Stimulated activated CD4-positive, alpha-beta T cell treated with anti-CD3 and anti-CD28 coated beads, Interleukin-1b, Interleukin-23, amount 100 ng/mL, for 24 hours (primary cell): ENCODE measurements around the gene CERS5.
A peak's percentile ranks its signal among the peaks of the same experiment; 100 is the strongest.

Experiments used
- DNase-seq, 4 experiments: peaks; one replicate each; pipeline ENCODE4 v3.0.0-alpha.2; 2020; ENCODE audit warnings: low read depth in 4 of 4, low spot score in 1 of 4

Gene CERS5, protein sequence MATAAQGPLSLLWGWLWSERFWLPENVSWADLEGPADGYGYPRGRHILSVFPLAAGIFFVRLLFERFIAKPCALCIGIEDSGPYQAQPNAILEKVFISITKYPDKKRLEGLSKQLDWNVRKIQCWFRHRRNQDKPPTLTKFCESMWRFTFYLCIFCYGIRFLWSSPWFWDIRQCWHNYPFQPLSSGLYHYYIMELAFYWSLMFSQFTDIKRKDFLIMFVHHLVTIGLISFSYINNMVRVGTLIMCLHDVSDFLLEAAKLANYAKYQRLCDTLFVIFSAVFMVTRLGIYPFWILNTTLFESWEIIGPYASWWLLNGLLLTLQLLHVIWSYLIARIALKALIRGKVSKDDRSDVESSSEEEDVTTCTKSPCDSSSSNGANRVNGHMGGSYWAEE

DNA sequence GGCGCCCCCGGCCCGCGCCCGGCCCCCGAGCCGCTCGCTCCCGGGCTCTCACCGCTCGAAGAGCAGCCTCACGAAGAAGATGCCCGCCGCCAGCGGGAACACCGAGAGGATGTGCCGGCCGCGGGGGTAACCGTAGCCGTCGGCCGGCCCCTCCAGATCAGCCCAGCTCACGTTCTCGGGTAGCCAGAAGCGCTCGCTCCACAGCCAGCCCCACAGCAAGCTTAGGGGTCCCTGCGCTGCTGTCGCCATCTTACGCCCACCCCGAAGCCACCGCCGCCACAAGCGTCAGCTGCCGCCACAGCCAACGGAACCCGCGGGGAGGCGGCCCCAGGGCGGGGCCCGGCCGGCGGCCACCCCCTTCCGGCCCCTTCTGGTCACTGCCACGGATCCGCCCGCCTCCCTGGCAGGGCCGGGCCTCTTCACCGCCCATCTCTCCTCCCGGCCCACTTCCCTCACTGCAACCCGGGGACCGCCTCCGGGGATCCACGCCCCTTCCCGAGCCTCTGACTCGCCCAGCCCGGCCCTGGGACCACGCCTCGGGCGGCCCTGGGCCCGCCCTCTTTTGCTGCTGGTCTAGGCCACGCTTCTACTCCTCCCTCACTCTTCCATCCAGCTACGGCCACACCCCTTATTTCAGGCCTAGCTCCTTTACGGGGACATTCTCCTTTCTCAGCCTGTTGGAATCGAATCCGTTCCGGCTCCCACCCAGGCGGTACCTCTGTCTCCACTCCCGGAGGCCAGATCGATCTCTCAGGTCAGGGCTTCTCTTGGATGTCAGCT, at the start of gene CERS5:
CERS5 (minus strand) TSS at position 321 of the 780 bp plus-strand sequence; CDS start at position 249, 72 bp downstream.
- peak; percentile 83 to 99 (median 90) for DNase-seq

DNA sequence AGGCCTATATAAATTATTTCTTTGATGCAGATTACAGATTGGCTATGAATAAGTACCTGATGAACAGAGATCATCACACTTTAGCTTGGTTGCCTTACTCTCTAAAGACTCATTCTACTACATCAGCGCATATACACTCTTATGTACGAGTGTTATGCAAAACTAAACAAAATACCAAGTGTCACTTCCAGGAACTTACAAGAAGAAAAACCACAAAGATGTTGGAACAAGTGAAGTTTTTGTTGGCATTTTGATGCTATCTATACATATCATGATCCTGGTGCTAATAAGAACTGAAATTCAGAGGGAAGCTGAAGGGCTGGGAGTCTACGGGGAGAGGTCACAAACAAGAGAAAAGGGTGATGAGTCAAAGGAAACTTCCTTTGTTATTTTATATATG, 47.9 kb upstream of the CERS5 start:
- DNase-seq, result no peak

DNA sequence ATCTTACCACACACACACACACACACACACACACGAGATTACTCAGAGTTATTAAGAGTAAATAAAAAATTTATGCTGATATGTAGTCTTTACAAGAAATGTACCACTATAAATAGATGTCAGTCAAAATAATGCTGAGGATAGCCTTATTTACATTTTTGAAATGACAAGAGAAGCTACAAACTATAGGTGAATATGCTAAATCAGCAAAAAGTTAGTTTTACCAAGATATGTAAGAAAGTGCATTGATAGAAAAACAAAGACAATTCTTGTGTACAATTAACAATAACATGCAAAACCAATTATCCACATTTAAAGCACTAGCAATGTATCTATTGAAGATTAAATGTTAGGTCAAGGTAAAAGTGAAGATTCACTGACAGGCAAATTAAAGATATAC, 46.8 kb upstream of the CERS5 start:
- DNase-seq, result no peak

DNA sequence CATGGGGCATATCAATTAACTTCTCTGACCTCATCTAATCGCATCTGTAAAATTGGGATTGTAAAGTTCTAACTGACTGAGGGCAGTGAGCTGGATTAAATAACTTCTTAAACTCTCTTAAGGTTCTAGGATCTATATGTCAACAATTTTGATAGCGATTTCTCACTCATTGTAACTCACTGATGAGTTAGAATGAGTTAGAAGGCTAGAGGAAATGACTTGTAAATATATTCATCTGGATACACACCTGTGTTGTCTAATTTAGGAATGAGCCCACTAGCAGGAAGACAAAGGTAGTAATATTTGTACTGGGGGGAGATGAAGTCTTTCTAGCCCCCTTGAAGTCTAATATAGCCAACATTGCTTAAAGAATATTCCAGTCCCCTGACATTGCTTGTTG, 46.3 kb upstream of the CERS5 start:
- DNase-seq, result no peak

DNA sequence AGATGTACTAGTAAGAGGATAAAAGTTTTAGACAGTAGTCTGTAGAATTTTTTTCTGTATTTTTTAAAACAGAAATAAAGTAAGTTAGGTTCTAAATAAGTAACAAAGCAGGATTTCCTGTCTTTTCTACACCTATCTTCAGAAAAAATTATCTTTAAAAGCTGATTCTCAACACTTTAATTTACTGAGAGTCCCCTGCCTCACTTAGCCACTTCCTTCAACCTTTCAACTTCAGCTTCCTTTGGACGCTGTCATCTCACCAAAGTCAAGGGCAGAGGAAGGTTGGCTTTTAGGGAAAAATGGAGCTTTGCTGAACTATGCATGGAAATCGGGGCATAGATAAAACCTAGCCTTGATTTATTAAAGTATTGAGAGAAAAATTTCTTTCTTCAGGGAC, 44.9 kb upstream of the CERS5 start:
- no peak for DNase-seq

DNA sequence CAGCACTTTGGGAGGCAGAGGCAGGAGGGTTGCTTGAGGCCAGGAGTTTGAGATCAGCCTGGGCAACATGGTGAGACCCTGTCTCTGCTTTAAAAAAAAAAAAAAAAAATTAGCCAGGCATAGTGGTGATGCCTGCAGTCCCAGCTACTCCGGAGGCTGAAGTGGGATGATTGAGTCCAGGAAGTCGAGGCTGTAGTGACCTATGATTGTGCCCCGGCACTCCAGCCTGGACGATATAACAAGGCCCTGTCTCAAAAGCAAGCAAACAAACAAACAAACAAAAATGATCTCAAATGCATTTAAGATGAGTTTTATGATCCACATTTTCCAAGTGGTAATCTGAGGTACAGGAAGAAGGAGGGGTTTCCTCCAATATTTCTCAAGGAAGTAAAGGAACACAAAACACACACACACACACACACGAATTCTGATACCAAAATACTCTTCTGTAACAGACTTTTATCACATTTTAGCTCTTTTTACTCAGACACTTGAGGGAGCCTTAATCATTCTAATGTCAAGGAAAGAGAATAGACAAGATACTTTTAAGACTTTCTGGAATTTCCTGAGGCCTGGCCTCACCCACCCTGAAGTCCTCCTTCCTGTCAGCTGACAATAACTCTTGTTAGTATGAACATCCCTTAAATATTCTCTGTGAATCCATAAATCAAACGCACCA, 44.4 kb upstream of the CERS5 start:
- no peak for DNase-seq

DNA sequence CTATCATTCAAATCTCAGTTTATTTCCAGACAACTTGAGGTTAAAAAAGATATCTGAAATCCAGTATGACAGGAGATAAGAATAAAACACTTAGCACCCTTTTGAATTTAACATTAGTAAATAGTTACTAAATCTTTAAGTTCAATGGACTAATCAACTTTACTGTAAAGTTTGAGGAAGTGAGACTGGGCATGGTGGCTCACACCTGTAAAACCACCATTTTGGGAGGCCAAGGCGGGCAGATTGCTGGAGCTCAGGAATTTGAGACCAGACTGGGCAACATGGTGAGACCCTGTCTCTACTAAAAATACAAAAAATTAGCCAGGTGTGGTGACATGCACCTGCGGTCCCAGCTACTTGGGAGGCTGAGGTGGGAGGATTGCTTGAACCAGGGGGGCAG, 40.3 kb upstream of the CERS5 start:
- DNase-seq, result no peak

DNA sequence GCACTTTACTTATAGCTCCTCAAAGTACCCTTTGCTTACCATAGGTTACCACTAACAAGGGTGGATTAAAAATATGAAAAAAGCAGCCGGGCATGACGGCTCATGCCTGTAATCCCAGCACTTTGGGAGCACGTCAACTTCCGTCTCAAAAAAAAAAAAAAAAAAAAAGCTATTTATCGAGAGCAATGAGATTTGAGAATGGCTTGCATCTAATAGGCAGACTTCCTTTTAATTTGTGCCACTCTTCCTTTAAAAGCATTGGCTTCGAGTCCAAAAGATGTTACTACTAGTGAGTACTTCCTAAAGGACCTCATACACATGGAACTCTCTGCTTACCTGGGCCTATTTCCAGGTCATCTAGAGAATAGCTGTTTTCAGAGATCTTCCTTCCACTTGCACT, 38.5 kb upstream of the CERS5 start:
- no peak for DNase-seq

DNA sequence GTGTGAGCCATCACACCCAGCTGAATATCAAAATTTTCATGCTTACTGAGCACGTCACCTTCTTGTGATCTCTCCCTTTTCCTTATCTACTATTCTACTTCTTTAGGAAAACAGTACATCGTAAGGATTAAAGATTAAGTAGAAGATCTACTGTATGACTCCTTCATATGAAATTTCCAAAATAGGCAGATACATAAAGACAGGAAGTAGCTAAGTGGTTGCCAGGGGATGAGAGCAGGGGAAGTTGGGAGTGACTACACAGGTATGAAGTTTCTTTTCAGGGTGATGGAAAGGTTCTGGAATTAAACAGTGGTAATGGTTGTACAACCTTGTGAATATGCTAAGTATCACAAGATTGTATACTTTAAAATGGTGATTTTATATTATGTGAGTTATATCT, 36.5 kb upstream of the CERS5 start:
- DNase-seq, result no peak

DNA sequence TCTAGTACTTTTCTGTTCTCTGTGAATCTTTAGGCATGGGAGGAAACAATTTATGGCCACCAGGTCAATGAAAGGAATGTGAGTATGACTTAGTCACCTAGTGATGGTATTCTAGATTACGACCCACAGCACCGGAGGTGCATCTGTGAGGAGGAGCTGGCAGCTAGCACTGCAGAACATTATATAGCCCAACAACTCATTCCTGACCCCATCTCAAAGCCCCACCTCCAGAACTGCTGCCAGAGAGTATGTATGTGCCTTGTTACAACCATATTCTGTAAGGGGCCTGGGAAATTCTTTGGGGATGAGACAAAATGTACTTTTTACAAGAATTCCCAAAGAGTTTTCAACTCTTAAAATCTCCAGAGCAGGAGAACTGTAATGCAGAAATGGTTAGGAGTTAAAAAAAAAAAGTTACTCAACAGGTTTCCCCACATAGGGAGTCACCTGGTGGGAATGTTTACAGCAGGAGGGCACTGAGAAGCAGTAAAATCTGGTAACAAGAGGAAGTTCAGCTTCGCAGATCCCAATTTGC, 34.9 kb upstream of the CERS5 start:
- no peak for DNase-seq

DNA sequence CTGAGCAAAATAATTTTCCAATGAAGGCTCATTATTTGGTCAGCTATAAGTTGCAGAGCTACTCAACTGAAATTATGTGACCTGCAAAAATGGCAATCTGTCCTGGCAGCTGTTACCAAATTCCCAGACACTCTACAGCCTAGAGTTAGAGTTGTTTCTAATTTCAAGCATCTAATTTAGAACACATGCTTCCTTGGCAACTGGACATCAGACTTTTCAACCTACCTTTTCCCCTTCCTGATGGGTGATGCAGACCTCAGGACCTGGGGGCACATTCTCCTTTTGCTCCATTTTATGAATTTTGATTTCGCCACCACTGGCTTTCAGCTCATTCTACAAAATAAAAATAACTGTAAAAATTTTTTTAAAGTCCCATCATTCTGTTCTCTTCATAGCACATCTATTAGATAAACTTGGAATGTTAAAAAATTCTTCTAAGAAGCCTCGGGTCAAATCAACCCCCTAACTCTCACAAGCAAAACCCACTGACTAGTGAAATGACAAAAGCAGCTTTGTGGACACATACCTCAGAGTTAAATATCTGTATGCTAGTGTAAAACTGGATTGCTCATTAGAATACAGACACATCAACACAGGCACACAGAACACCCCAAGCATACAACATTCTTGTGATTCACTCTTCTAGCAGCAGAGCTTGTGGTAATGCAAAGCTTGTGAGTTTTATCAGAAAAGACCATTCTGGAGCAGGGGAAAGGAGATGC, 33.5 kb upstream of the CERS5 start:
- no peak for DNase-seq

DNA sequence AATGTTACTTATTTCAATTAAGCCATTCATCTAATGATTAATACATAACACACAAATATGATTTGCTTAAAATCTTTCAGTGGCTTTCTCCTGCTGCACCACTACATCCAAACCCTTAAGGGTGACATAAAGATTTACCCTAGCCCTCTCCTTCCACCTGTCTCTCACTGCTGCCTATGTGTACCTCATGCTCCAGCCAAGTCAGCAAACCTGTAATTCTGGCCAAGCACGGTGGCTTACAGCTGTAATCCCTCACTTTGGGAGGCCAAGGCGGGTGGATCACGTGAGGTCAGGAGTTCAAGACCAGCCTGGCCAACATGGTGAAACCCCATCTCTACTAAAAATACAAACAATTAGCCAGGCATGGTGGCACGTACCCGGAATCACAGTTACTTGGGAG, 31.7 kb upstream of the CERS5 start:
- DNase-seq, result no peak

DNA sequence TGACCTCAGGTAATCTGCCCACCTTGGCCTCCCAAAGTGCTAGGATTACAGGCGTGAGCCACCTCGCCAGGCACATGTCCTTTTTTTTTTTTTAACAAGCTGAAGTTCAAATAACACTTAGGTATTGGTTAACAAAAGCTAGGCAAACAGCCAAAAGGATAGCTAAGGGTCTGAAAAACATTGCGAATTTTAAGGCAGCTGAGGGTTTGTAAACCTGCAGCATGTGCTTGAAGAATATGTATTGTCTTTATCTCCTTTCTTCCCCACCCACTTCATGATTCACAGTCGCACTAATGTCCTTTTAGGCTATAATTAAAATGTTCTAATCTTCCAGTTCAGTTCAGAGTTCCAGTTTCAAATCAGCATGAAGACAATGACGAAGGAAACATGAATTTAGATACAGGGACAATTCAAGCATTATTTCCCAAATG, 30.1 kb upstream of the CERS5 start:
- no peak for DNase-seq

DNA sequence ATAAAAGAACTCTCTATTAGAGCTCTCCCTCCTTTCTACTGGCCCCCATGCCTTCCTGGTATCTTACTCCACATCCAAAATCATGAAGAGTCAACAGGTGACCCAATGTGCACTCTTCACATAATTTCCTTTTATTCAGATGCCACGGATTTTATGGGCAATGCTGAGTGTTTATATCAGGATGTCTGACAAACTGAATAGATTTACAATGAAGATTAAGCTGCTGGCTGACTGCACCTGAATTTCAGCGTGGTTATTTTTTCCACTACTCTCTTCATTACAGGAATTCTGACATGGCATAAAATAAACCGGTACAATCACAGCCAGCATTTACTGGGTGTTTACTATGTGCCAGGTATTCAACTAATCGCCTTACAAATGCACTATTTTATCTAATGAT, 29.4 kb upstream of the CERS5 start:
- DNase-seq, result no peak

DNA sequence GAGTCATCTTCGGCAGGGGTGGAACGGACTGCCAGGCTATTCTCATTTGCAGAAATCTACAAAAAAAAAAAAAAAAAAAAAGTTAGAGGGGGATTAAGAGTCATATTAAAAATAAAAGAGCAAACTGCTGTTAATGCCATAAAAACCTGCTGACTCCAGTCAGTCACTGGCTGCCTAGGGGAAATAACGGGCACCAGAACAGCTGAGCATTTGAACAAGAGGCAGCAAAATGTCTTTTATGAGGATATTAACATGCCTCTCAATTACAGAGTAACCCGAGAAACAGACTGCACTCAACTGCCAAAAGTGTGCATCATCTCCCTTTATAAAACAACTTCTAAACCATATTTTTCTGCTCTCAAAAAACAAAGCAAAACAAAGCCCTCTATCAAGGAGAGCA, 28.7 kb upstream of the CERS5 start:
- no peak for DNase-seq

DNA sequence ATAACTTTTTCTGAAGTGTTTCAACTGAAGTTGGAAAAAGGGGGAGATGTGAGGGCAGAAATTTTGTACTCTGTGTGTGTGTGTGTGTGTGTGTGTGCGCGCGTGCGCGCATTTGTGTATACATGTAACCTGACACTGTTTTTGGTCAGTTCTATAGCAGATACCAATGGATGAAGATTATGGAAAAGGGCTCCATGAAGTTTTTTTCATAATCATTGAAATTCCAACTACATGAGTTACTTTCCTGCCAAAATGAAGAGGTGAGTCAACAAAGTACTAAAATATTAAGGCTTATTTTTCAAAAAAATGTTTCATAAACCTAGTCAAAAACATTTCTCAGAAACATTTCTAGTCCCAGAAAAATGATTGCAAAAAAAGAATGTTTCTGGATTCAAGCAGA, 25.7 kb upstream of the CERS5 start:
- DNase-seq, result no peak

DNA sequence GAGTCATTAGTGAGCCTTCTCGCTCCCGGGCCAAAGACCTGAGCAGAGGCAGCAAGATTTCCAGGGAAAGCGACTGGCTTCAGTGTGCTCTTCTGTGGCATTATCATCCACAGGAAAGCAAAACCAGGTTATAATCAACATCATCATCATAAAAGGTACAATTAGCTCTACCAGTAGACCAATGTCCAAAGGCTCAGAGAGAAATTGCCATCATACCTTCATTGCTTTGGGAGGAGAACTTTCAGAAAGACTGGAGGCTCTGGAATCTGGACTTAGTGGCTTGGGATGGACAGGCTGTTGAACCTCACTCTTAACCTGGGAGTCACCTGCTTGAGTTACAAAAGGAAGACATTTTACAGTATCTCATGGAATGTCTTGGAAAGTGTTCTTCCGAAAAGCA, 25.1 kb upstream of the CERS5 start:
- no peak for DNase-seq

DNA sequence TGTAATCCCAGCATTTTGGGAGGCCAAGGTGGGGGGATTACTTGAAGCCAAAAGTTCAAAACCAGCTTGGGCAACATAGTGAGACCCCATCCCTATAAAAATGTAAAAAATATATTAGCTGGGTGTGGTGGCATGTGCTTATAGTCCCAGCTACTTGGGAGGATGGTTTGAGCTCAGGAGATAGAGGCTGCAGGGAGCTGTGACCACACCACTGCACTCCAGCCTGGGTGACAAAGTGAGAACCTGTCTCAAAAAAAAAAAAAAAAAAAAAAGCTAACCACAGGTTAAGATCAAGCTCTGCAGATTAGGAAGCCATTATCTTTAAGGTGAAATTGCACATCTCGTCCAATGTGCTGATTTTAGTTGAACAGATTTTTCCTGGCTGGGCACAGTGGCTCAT, 23.7 kb upstream of the CERS5 start:
- no peak for DNase-seq

DNA sequence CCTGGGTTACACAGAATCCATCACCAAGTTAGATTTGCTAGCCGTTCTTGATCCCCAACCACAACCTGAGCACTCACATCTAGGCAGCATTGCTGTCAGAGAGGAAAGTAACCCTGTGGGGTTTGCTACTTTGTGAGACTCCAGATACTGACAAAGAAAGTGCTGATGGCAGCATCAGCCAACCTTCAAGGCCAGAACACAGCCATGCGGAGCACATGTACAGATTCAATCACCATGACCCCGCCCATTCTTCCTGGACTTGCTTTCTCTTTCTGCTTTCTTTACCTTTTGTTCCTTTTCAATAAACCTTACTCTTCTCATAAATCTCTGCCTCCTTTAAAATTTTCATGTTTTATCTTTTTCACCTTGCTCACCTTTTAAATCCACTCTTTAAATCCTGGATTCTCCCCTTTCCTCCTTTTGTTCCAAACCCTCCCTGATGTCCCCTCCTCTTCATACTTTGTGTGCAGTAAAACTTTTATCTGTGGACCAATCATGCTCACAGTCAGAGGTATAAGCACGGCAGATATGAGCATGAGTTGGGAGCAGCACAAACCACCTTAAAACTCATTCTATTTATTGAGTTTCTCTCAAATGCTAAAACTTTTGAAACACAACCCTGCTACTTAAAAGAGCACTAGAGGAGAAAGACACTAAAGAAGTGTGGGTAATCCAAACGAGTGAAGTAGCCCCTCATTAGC, 21.9 kb upstream of the CERS5 start:
- peak in 1 of 4 experiments; percentile 12 for DNase-seq

DNA sequence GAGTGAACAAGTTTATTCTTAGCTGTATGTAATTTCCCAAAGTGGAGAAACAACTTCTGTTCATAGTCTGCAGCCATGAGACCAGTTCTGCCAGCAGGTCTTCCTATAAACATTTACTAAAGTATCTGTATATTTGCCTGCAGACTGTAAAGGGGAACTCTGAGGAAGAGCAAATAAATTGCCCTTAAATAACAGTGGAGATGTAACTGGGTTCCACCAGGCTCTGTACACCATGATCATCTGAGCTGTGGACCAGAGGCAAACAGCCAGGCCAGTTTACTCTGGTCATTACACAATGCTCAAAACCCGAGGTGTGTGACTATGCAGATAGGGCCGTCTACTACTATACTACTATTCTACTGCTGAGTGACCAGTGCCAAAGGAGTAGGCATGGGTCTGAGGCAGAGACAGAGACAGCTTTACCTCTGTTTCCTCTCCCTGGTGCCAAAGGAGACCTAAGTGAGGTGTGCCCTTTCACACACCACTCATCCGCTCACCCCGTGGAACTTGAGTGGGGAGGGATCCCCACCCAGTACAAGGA, 21.1 kb upstream of the CERS5 start:
- DNase-seq, result no peak
